ENCODE results near the gene ZNF536. TPM values are rescaled to one million over a fixed set of nuclear protein-coding genes. Genes with fewer than 3 reads are reported as not detected.
A peak's percentile ranks its signal among the peaks of the same experiment; 100 is the strongest.
"Not testable (repeated sequence)": the region's sequence is repeated elsewhere in the genome, so short reads cannot be mapped to it uniquely, and the experiment has no call there.

The ZNF536 gene
- total and polyA plus RNA-seq, 5 experiments from 2014 or later = not detected

- Mint-ChIP-seq H3K27me3 (peaks cover 0 to 14% (median 0%) of the 10 kb centered on the region in 5 donors), H3K9me3 (no peaks in the 10 kb centered on the region), H3K36me3 (no peaks in the 10 kb centered on the region), H3K4me1 (no peaks in the 10 kb centered on the region), H3K27ac (no peak overlapping the region), H3K4me3 (no peak overlapping the region)
- ATAC-seq = no peak
- DNase-seq = no peak
- POLR2A ChIA-PET = no interaction called here
Measured at GRCh38 chr19:30335306-30335886, 36.8 kb upstream of the ZNF536 start.

GRCh38 chr19:30336290-30336689 is 35.9 kb upstream of the ZNF536 start:
- H3K4me3 Mint-ChIP-seq = no peak overlapping the region
- no peak for DNase-seq
- H3K27ac Mint-ChIP-seq = no peak overlapping the region
- no peak for ATAC-seq
- no peaks in the 10 kb centered on the region for H3K9me3 Mint-ChIP-seq
- peaks cover 0 to 14% (median 0%) of the 10 kb centered on the region in 5 donors for H3K27me3 Mint-ChIP-seq
- no peaks in the 10 kb centered on the region for H3K36me3 Mint-ChIP-seq
- no peaks in the 10 kb centered on the region for H3K4me1 Mint-ChIP-seq
- POLR2A ChIA-PET = no interaction called here

GRCh38 chr19:30338041-30338456 is 34.1 kb upstream of the ZNF536 start:
- ATAC-seq (no peak), DNase-seq (no peak)
- Mint-ChIP-seq H3K4me1 (no peaks in the 10 kb centered on the region), H3K27ac (no peak overlapping the region), H3K9me3 (no peaks in the 10 kb centered on the region), H3K4me3 (no peak overlapping the region), H3K27me3 (peaks cover 0 to 4% (median 0%) of the 10 kb centered on the region in 5 donors), H3K36me3 (no peaks in the 10 kb centered on the region)
- POLR2A ChIA-PET = no interaction called here

DNA sequence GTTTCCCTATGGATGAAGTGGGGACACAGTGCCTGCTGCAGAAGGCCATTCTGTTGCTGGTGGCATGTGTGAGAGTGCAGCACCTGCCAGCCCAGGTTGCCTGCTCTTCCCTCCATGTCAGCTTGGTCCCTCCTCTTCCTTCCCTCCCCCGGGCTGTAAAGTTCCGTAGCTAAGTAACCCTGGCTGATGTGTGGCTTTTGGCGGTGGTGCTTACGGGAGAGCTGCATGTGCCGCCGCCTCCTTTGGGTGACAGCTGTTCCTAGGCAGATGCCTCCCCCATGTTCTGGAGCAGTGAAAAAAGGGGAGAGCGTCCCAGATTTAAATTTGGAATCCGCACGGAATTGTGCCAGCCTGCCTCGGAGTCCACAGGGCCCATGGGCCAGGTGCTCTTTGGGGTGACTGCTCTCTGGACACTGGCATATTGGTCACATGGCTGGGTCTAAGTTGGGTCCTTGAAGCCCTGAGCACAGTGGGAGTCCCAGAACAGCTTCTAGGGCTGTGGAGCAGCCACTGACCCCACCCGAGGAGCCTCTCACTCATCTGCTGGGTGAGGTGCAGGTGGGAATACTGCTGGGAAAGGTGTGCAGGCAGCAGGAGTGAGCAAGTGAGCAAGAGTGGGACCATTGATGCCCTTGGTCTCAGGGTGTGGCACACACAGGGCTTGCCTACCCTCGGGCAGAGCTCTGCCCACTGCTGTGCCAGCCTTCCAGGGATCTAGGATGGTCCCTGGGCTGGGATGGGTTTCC is 33.1 kb upstream of the ZNF536 start:
- H3K27ac Mint-ChIP-seq = peak overlapping the region in 1 of 10 donors; percentile 53
- H3K27me3 Mint-ChIP-seq = peaks cover 0 to 4% (median 0%) of the 10 kb centered on the region in 5 donors
- POLR2A ChIA-PET = no interaction called here
- H3K4me3 Mint-ChIP-seq = no peak overlapping the region
- ATAC-seq (no peak), DNase-seq (no peak)
- no peaks in the 10 kb centered on the region for H3K9me3 Mint-ChIP-seq
- H3K4me1 Mint-ChIP-seq = no peaks in the 10 kb centered on the region
- H3K36me3 Mint-ChIP-seq = no peaks in the 10 kb centered on the region

DNA sequence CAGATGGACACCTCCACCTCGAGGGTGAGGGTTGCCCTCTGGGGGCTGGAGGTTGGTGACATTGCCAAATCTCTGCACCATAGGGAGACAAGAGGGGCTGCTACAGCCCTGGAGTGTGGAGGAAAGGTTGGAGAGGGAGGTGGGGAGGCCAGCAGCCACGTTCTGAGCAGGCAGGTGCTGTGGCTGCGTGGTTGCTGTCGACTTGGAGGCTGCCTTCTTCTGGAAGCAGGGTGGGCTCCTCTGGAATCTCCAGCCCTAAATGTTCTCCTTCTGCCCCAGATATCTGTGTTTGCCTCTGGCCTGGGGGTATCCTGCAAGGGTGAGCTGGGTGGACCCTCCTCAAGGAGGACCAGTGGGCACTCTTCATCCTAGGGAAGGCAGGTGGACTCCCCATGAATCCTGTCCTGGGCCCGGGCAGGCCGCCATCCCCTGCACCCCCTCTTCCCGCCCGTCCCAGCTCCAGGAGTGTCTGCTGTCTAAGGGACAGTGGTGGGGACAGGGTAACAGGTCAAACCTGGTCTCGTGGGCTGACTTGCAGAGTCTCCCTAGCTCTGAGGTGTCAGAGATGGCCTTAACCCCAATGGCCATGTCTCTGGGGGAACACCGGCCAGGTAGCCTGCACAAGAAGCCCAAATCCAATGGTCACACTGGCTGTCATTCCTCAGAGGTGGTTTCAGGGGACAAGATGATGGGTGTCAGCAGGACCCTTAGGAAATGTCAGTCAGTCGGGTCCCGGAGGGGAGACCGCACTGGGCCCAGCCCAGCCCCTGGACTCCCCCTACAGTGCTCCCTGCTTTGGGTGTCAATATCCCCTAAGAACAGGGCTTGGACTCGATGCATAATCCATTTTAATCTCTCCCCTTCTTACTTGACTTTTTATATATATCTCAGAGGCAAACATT is 32.3 kb upstream of the ZNF536 start:
- ATAC-seq (no peak), DNase-seq (no peak)
- Mint-ChIP-seq H3K4me3 (no peak overlapping the region), H3K36me3 (no peaks in the 10 kb centered on the region), H3K9me3 (no peaks in the 10 kb centered on the region), H3K27me3 (peaks cover 0 to 4% (median 0%) of the 10 kb centered on the region in 5 donors), H3K4me1 (no peaks in the 10 kb centered on the region), H3K27ac (no peak overlapping the region)
- POLR2A ChIA-PET = no interaction called here

DNA sequence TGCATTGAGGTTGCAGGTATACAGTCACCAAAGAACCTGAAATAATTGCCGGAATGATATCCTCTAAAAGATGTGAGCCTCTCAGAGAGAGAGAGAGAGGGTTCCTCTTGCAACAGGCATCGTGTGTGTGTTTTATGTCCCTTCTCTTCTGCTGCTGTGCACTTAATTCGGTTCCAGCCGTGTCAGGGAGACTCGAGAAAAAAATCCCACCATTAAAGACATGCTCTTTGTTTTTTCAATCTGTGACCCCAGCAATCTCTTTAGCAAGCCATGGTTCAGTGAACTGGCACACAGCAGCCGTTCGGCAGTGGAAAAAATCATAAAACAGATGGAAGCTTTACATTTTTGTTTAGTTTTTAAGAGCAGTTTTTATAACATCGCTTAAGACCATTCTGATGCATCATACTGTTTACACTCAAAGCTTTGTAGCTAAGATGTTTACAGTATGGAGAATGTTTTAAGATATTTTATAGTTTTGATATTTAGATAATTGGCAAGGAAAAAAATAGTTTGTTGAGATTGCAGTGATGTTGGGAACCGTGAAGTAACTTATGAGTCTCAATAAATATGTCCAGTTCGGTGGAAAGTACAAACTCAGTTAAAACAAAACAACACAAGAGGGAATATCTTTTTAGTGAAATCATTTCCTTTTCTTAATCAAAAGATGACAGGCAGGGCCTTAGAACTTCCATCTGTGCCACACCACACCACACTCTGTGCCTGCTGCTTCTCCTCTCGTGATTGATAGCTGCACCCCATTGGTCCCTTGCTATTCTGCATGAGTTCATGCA is 31.2 kb upstream of the ZNF536 start:
- ATAC-seq (no peak), DNase-seq (no peak)
- H3K4me1 Mint-ChIP-seq = no peaks in the 10 kb centered on the region
- no peaks in the 10 kb centered on the region for H3K27me3 Mint-ChIP-seq
- H3K9me3 Mint-ChIP-seq = no peaks in the 10 kb centered on the region
- H3K4me3 Mint-ChIP-seq = no peak overlapping the region
- no peaks in the 10 kb centered on the region for H3K36me3 Mint-ChIP-seq
- H3K27ac Mint-ChIP-seq = no peak overlapping the region
- POLR2A ChIA-PET = no interaction called here

DNA sequence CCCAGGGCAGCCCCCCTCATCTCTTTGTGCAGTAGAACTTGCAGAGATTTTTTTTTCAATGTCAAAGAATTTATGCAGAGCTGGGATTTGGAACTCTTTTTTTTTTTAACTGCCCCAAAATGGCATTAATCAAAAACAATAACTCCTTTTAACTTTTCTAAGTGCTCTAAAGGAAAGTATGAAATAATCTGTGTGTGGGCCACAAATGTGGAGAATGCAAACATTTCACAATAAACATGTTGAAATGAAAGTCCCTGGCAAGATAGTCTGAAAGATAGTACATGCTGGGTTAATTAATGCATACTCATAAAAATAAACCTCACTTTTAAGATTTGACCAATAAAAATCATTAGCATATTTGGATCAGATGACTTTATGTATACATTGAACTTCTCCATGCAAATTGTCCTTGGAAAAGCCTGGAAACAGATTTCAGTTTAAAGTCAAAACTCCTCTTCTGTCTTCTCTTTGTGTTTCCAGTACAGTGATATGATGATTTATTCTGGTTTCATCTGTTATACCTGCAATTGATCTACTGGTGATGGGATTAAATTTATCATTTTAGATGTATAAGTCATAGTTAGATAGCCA is 30.5 kb upstream of the ZNF536 start:
- no peak for DNase-seq
- H3K4me1 Mint-ChIP-seq = no peaks in the 10 kb centered on the region
- no peak for ATAC-seq
- no peaks in the 10 kb centered on the region for H3K36me3 Mint-ChIP-seq
- H3K27me3 Mint-ChIP-seq = no peaks in the 10 kb centered on the region
- H3K27ac Mint-ChIP-seq = no peak overlapping the region
- POLR2A ChIA-PET = no interaction called here
- H3K4me3 Mint-ChIP-seq = no peak overlapping the region
- peaks cover 0 to 2% (median 0%) of the 10 kb centered on the region in 9 donors for H3K9me3 Mint-ChIP-seq

- Mint-ChIP-seq H3K27ac (no peak overlapping the region), H3K4me3 (no peak overlapping the region), H3K27me3 (peaks cover 0 to 1% (median 0%) of the 10 kb centered on the region in 5 donors), H3K9me3 (peaks cover 0 to 4% (median 0%) of the 10 kb centered on the region in 9 donors), H3K36me3 (no peaks in the 10 kb centered on the region), H3K4me1 (no peaks in the 10 kb centered on the region)
- no peak for DNase-seq
- POLR2A ChIA-PET = no interaction called here
- ATAC-seq = no peak
Measured at GRCh38 chr19:30342901-30343300, 29.3 kb upstream of the ZNF536 start.

- no peak for ATAC-seq
- DNase-seq = no peak
- POLR2A ChIA-PET = no interaction called here
- Mint-ChIP-seq H3K36me3 (no peaks in the 10 kb centered on the region), H3K4me1 (no peaks in the 10 kb centered on the region), H3K27ac (no peak overlapping the region), H3K4me3 (no peak overlapping the region), H3K27me3 (peaks cover 0 to 2% (median 0%) of the 10 kb centered on the region in 5 donors), H3K9me3 (peaks cover 0 to 4% (median 0%) of the 10 kb centered on the region in 9 donors)
Measured at GRCh38 chr19:30344446-30345425, 27.4 kb upstream of the ZNF536 start.

- POLR2A ChIA-PET = no interaction called here
- Mint-ChIP-seq H3K4me1 (no peaks in the 10 kb centered on the region), H3K27me3 (peaks cover 0 to 2% (median 0%) of the 10 kb centered on the region in 5 donors), H3K36me3 (no peaks in the 10 kb centered on the region), H3K9me3 (peaks cover 0 to 4% (median 0%) of the 10 kb centered on the region in 9 donors), H3K27ac (no peak overlapping the region), H3K4me3 (no peak overlapping the region)
- DNase-seq (no peak), ATAC-seq (no peak)
Measured at GRCh38 chr19:30345686-30346085, 26.5 kb upstream of the ZNF536 start.

- H3K27ac Mint-ChIP-seq, DNase-seq, H3K27me3 Mint-ChIP-seq, H3K9me3 Mint-ChIP-seq, ATAC-seq, H3K4me3 Mint-ChIP-seq, H3K36me3 Mint-ChIP-seq, H3K4me1 Mint-ChIP-seq, POLR2A ChIA-PET: not testable (repeated sequence)
Measured at GRCh38 chr19:30346468-30346867, 25.7 kb upstream of the ZNF536 start.

All from naive thymus-derived CD8-positive, alpha-beta T cell (primary cell).